T-helper 1 cell treated with Interleukin-12 subunit alpha and Interleukin-12 subunit beta and Interleukin-4 antibody, amounts not matched to agents 30 ng/mL and 1 ng/mL, for 36 hours (primary cell): ENCODE data around the gene MDGA2. TPM values are rescaled to one million over a fixed set of nuclear protein-coding genes. Genes with fewer than 3 reads are reported as not detected.

Source experiments
- intact Hi-C: fragments of 100-400 bp; cut with micrococcal nuclease; formaldehyde crosslinking; loops from one replicate; pipeline ENCODE4 v1.15.1; 2024
- total RNA-seq: library from RNA; stranded (reverse); gene quantifications from 2 replicates; pipeline ENCODE4 v1.2.3, GENCODE V29; 2022

Gene MDGA2
- total RNA-seq, 1 donor from 2014 or later: not detected

DNA sequence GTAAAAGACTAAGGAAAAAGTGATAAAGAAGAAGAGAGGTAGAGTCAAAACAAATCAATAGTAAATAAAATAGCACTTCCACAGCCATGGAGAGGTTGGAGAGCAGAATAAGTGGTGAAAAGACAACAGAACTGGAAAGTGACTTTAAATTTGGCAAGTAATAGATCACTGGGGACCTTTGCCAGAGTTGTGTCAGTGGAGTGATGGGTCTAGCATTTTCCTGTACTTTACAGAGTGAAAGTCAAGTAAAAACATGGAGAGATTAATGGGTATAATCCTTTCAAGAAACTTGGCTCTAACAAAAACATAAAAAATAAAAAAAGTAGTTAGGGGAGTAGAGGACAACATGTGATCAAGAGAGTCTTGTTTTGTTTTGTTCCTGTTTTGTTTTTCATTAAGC is 521.7 kb downstream of the MDGA2 start:
- intact Hi-C loops: no loop called here

DNA sequence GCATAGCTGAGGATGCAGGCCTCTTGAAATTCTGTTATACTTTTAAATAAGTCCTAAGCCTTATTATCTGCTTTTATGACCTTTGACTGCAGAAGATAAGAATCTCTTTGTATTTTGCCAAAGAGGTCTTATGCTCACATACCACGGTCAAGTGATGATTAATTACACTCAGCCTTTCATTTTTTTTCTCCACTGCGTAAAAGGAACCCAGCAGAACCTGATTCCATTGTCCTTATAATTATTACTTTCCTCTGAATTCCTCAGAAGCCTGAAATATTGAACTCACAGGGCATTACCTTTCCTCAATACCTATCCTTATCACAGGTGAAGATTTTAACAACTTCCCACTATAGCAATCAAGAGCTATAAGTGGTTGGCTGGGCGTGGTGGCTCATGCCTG is 525.1 kb downstream of the MDGA2 start:
- intact Hi-C loops: no loop called here

DNA sequence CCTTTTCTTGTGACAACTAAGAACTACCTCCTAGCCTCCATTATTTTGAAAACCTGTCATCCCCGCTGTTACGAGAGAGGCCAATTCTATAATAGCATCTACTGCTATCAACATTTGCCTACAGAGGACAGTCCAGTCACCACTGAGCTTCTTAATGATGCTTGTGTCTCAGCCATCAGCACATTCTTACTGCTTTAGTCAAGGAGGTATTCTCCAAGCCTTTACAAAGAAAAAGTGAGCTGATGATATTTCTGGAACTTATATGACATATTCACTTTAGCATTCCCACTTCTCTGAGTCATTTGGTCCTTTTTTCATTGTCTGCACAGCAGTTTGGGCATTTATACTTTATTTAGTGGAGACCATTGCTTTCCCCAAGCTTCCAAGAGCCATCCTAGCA is 526.1 kb downstream of the MDGA2 start:
- intact Hi-C loops: no loop called here

DNA sequence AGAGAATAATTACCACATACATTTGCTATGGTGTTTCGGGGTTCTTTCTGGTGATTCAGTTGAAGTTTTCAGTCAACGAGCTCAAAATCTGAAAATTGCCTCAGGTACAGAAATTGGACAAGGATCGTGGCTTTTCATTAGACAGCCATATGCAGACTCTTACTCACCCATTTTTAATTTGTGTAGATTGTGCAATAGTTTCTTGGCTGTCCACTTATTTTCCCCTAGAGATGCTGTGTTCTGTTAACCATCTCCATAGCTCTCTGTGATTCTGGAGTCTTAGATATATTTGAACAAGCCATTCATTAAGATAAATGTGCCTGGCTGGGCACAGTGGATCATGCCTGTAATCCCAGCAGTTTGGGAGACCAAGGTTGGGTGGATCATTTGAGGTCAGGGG is 526.7 kb downstream of the MDGA2 start:
- intact Hi-C loops: no loop called here

DNA sequence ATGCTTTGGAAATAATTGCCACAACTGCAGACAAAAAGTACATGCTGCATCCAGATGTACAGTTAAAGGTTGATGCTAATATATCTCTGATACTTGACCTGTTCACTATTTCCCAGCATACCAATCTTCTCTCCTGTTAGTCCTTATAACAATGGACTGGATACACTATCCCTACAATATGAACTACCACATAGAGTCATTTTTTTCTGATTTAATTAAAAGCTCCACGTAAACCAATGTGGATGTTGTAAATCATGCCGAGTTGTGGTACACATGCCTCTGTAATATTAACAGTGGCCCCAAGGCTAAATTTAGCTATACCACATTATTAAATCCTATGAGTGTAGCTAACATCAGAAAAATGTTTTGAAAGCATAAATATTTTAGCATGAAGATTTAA is 554.8 kb downstream of the MDGA2 start:
- intact Hi-C loops: no loop called here

DNA sequence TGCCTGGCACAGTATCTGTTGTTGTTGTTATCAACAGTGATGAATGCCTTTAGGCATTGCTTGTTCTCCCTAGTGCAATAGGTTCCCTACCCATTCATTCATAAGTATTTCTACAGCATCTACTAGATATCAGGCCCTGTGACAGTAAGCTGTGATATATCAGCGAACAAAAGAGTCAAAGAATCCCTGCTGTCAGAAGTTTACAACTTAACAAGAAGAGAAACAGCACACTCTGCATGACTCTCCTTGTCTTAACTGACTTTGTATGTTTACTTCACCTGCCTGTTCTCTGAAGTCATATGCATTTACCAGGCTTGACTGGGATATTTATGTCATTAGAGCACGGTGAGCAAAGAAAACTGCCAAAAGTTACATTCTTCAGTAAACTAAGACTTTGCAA is 571.6 kb downstream of the MDGA2 start:
- intact Hi-C loops: no loop called here

DNA sequence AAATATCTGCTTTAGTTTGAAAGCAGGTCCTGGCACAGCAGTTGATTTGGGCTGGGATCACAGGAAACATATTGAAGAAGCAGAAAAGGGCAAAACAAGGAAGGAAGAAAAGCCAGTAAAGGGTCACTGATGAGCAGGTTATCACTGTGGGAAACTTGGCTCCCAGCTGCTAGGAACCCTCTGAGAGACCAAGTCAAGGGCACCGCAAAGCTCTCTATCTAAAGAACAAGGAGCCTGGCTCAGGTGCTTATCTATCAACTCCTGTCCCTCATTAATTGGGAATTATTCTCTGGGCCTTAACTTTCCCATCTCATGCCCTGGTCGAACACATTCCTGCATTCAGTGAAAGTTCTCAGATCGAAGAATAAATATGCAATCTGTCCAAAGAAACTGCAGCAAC is 572.9 kb downstream of the MDGA2 start:
- intact Hi-C loops: no loop called here

DNA sequence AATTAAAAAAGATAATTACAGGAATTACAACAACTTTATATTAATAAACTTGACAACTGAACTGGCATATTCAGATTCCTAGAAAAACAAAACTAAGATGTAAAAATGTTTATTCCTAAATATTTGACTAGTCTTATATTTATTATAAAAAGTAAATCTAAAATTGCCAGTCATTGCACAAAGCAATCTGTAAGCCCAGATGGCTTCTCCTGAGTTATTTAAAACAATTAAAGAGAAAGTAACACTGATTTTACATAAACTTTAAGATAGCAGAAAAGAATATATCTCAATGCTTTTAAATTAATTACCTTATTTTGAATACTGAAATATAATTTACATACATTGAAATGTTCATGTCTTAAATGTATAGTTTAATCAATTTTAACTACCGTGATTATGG is 589.7 kb downstream of the MDGA2 start:
- intact Hi-C loops: no loop called here

DNA sequence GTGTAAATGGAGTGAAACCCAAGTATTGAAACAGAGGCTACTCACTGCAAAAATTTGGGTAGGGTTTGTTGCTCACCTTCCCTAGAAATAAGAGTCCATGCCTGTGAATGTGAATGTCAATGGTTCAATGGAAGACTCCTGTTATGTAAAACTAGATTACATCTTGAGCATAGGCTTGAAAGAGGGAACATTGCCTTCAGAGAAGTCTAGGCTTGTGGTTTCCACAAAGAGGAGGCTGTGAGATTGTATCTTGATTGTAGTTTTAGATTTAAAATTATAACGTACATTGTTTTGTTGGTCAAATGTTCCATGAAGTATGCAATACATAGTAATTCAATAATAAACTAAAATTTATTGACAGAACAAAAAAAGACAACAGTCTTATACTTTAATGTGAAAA is 610.1 kb downstream of the MDGA2 start:
- intact Hi-C loops: no loop called here

DNA sequence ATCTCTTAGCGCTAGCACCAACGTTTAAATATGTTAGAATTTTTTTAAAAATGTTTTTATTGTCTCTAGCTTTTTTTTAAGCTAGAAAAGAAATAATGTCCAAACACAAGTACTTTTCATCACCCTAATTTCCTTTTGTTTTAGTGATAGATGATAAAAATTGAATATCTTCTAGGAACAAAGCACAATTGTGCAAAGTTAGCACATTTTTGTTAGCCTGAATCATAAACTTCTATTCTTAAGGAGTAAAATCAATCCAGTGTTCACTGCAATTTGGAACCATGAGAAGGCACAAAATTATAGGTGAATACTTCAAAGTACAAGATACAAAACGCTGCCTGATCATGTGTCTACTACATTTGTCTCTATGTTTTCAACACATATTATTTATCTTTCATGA is 615.4 kb downstream of the MDGA2 start:
- intact Hi-C loops: no loop called here

DNA sequence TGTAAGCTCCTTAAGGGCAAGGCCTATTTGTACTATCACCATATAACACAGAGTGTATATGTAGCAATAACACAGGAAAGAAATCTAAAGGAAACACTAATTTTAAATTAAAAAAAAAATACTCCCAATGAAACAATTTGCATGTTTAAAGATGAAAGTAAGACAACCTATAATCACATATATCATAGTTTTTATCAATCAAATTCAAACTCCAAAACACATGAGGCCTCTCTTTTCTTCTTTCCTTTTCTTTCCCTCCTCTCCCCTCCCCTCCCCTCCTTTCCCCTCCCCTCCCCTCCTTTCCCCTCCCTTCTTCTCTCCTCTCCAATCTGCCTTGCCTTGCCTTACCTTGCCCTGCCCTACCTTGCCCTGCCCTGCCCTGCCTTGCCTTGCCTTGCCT is 618.0 kb downstream of the MDGA2 start:
- intact Hi-C loops: no loop called here

DNA sequence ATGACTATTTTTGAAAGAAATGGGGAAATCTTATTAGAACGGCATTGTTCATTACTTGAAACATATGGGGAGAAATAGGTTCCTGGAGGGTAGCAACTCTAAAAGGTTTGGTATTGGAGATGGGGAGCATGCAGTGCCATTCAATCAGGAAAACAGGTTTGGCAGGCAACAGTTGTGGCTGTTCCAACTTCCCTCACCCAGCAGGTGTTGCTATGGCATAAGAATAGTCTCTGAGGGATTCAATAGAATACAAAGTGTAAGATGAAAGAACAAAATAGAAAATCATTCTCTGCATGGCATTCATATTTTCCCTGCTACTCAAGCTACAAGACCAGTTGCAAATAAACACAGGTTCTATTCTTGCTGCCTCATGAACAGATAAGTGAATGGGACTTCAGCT is 630.6 kb downstream of the MDGA2 start:
- intact Hi-C loops: no loop called here

DNA sequence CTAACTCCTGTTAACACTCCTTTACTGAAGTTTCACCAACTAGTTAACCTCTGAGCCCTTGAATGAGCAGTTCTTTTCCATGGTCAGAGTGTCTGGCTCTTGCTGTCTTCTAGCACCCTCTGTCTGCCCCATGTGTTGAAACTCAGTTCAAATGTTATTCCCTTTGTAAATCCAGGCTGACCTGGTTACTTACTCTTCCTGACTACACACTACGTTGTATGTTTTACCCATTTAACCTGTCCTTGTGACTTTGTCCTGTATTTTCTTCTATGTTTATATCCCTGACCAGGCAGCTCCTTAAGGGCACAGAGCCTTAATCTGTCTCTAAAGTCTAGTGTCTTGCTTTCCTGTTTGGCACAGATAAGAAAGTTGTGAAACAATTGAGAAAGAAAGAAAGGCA is 634.9 kb downstream of the MDGA2 start:
- intact Hi-C loops: no loop called here

DNA sequence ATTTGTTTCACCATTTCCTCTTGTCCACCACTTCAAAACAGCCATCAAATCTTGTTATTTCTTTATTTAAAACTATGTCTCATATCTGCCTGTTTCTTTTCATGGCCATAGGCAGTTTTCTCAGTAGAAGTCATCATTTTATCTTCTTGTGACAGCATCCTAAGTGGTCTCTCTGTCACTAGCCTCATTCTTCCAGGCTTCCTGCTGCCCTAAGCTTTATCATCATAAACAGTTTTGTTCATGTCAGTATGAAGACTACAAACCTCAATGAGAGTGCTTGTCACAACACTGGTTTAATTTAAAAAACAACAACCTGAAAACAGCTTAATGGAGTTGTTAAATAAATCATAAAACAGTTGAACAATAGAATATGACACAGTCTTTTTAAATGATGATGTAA is 636.1 kb downstream of the MDGA2 start:
- intact Hi-C loops: no loop called here

DNA sequence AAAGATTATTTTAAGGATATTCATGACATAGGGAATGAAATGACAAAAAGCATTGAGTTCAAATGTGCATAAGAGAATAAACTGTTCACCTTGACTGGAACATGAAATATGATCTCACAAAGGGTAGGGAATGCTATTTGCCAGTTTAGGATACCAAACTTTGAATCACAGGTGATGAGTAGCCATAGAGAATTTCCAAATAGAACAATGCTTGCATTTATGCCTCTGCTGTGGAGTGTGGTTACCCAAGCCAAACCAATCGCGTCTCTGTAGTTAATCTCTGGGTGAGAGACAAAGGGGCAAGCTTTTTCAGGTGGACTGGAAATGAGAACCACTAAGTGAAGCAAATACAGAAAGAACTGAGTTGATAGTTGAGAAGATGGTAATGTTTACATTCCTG is 652.7 kb downstream of the MDGA2 start:
- intact Hi-C loops: no loop called here

DNA sequence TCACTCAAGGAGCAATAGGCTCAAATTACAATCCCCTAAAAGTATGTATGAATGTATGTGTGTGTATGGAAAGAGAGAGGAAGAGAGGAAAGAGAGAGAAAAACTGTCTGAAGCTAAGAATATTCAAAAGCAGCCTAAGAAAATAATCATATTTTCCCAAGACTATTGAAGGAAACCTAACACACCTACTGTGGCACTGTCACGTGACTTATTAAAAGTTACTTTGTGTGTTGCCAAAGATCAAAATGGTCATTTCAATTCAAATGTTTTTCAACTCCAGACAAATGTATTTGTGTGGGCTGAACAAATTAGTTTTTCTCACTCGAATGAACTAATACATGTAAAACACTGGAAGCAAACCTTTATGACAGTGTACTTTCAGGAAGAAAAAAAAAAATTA is 654.9 kb downstream of the MDGA2 start:
- intact Hi-C loops: no loop called here

DNA sequence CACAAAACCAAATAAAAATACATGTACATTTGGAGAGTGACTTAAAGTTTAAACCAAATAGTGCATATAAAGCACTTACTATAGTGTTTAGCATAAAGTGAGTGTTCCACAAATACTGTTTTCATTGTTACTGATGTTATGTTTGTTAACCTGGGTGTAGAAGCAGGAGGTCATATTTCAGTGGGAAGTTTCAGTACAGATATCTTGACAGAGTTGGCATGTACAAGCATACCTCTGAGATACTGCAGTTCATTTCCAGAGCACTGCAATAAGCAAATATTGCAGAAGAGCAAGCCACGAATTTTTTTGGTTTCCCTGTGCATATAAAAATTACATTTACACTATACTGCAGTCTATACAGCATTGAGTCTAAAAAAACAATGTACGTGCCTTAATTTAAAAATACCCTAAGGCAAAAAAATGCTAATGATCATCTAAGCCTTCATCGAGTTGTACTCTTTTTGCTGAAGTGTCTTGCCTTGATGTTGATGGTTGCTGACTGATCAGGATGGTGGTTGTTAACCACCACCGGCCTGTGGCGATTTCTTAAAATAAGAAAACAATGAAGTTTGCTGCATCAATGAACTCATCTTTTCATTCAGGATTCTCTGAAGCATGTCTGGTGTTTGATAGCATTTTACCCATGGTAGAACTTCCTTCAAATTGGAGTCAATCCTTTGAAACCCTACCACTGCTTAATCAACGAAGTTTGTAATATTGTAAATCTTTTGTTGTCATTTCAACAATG is 662.7 kb downstream of the MDGA2 start:
- intact Hi-C loops: no loop called here

DNA sequence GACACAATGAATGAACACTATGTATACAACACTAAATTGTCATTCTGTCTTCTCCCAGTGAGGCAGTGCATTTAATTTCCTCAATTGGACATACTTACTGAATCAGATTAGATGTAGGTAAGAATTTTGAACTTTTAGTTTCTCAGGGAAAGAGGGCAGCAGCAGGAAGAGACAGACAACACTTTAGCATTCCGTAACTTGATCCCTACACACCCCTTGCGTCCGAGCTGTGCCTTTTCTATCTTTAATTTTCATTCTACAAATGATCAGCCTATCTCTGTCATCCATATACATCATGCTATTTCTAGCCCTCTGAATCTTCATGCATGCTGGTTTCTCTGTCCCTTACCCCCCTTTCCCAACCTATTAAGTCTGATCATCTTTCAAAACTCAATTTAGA is 665.8 kb downstream of the MDGA2 start:
- intact Hi-C loops: no loop called here

DNA sequence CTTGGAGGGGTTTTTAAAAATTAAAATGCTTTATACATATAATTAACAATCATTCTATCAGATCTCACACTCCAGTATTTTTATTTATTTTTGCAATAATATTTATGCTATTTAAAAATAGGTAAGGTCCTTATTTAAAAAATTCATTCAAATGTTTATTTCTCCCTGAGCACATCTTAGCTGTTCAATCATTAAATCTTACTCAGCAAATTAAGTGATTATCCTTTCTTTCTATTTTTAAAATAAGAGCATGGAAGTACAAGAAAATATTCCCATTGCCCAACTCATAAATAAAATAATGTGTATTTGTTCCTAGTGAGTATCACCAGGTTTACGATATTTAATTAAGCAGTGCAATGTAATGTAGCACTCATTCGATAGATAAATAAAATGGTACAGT is 666.7 kb downstream of the MDGA2 start:
- intact Hi-C loops: no loop called here

DNA sequence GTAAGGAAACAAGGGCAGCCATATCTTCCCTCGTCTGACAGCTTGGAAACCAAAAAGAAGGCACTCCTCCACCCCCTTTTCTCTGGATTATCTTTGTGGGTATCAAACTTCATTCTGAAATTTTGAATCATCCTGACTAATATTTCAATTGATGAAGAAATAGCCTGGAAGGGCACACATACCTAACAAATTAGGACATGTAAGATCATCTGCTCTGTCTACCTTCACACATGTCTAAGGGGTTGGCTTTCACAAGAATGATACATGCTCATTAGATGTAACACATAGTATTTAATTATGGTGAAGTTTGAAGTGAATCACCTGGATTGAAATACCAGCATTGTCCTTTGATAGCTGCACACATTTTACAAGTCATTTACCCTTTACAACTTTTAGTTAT is 675.7 kb downstream of the MDGA2 start:
- intact Hi-C loops: no loop called here

DNA sequence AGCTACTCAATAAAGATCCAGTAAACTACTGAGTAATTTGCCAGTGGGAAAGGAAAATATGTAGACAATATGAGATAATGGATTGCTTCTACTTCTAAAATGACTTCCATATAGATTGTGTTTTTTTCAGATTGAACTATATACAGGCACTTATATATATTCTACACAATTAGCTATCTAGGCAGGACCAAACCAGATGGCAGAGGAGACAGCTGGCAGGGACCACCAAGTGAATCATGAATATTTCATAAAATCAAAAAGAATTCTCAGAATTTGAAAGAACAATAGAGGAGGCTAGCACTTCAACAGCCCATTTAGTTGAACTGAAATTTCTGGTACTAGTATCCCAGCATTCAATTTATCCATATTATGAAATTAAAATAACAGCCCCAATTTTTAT is 685.8 kb downstream of the MDGA2 start:
- intact Hi-C loops: no loop called here

DNA sequence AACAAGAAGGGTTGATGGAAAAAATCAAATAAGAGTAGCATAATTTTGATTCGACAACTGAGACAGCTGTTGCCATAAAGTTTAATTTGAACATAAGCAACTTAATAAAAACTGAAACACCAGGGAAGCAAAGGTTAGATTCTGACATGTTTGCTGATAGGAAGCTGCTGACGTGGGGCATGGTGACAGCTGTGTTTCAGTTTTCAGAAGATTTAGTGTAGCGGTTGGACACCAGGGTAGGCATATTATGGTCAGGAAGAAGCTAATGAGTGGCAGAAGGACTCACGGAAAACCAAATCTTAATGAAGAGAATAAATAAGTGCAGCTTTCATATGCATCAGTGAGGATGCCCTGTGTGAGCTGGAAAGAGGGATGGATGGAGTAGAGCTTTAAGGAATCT is 687.1 kb downstream of the MDGA2 start:
- intact Hi-C loops: no loop called here

DNA sequence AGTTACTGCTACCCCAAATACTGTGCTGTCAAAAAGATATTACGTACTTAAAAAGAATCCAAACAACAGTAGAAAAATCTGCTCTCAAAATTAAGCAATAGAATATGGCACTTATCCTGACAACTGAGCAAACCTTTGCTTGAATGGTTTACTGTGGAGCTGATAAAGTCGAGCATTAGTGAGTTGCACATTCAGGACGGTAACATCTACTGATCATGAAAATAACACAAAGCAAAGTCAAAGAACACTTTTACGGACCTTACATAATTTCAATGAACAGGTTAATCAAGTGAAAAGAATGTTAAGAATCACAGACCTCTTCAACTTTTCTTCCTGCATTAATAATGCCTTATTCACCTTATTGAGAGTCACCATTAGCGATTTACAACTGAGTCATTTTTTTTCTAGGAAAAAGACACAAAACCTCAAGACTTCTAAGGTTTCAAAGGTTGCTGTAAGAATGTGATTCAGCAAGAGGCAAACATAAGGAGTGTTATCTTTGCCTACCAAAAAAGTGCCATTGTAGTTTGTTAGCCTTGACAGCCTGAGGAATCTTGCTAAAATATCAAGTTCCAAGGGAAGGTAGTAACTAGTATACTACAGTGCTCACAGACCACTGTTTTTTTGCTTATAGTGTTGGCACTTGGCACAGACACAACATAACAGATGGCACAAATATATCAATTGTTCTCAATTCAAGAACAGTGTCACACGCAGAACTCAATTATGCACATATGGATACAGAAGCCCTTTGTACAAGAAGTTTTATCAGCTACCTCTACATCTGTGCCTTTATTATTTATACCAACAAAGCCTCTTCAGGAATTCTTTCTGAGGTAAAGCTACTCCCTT is 689.6 kb downstream of the MDGA2 start:
- intact Hi-C loops: no loop called here
